Measurements from ENCODE around the gene AP1B1.
A peak's percentile ranks its signal among the peaks of the same experiment; 100 is the strongest.
"Not testable (repeated sequence)": the region's sequence is repeated elsewhere in the genome, so short reads cannot be mapped to it uniquely, and the experiment has no call there.

The AP1B1 gene

GRCh38 chr22:29387921-29388758, at the start of gene AP1B1:
Gene AP1B1, minus strand, starts transcription at chr22:29388570. Its CDS starts 21,327 bp downstream, at chr22:29367243.
- DNase-seq (ENCODE audit: low read depth): peak; percentile 86

DNA sequence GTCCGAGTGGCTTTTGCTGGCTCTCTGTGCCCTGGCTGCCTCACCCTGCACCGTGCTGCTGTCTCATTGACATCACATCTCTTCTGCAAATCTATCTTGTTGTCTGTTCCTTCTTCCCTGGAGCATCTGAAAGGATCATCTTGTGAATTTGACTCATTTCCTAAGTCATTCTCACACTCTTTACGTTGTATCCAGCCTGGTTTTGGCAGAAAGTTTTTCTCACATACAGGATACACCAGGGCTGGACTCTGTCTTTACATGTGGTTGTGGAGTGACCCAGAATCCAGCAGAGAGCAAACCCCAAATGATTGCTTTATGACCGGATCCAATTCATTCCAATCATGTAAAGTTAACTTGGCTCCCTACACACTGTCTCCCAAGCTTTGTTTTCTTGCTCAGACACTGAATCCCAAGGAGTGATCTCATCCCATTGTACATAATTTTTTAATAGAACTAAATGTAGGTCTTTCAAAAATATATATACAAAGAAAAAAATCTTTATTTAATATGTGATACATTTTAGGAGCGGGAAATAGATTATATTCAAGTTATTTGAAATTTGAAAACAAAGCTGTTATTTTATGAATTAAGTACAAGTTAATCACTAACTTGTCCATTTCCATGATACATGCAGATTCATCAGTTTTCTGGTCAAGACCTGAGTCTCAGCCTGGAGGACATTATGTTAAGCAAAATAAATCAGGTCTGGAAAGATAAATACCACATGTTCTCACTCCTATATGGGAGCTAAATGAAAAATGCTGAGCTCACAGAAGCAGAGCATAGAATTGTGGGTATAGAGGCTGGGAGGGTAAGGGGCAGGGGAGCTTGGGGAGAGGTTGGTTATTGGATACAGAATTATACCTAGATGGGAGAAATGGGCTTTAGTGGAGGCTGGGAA, 47.1 kb upstream of the AP1B1 start:
- no peak for DNase-seq (ENCODE audit: low read depth)

DNA sequence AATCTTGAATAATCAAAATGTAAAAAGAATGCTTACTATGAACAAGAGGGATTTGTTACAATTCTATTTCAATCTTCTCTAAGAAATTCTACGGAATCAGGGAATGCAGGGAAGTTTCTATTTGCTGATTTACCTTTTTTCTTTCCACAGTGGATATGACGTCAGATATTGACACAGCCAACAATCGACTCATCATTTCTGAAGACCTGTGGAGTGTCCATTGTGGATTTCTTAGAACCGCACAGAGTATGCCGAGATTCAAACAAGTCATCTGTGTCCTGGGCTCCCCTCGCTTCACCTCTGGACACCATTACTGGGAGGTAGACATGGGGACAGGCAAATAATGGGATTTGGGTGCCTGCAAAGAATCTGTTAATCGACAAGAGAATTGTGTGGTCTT, 45.9 kb upstream of the AP1B1 start:
- no peak for DNase-seq (ENCODE audit: low read depth)

DNA sequence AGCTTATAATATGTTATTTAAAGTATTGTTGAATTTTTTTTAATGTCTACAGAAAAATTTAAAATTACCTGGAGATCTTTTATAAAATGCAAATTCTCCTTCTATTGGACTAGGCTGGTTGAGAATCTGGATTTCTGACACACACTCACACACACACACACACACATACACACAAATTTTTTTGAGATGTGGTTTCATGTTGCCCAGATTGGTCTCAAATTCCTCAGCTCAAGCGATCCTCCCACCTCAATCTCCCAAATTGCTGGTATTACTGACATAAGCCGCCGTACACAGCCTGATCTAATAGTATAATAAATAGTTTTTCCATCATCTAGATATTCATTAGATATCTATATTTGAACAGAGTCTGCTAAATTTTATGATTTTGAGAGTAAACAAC, 45.5 kb upstream of the AP1B1 start:
- DNase-seq (ENCODE audit: low read depth): no peak

- DNase-seq (ENCODE audit: low read depth): no peak
These were observed 43.6 kb upstream of the AP1B1 start for GRCh38 chr22:29431986-29432385.

DNA sequence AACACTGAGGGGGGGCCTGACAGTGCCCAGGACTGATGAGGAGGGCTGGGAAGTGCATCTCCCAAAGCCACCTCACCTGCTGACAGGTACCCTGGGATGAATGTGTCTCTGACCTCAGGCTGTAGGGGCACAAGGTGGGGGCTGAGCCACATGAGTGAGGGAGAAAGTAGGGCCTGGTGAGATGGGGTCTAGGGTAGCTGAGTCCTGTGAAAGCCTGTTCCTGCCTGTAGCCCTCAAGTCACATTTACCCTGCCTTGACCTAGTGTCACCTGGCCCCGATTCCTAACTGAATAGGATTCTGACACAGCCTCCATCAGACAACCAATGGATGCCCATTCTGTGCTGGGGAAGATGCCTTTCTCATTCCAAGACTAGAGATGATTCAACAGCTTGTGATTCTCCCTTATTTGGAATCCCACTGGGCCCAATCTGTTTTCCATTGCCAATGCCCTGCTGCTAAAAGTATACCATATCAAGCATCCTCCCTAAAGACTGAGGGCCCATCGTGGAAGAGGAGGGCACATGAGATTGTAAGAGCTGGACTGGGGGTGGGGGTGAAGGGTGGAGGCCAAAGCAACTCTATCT, 38.9 kb upstream of the AP1B1 start:
- no peak for DNase-seq (ENCODE audit: low read depth)

GRCh38 chr22:29426476-29426875, 38.1 kb upstream of the AP1B1 start:
- no peak for DNase-seq (ENCODE audit: low read depth)

- DNase-seq (ENCODE audit: low read depth): not testable (repeated sequence)
These were observed 30.3 kb upstream of the AP1B1 start for GRCh38 chr22:29418704-29419103.

- DNase-seq (ENCODE audit: low read depth): peak; percentile 4
These were observed 26.7 kb upstream of the AP1B1 start for GRCh38 chr22:29414951-29415591.

- not testable (repeated sequence) for DNase-seq (ENCODE audit: low read depth)
These were observed 24.4 kb upstream of the AP1B1 start for GRCh38 chr22:29412772-29413171.

GRCh38 chr22:29411569-29412211, 23.3 kb upstream of the AP1B1 start:
- DNase-seq (ENCODE audit: low read depth): not testable (repeated sequence)

- DNase-seq (ENCODE audit: low read depth): no peak
These were observed 20.6 kb upstream of the AP1B1 start for GRCh38 chr22:29408940-29409339.

GRCh38 chr22:29401538-29401937, 13.2 kb upstream of the AP1B1 start:
- DNase-seq (ENCODE audit: low read depth): not testable (repeated sequence)

- no peak for DNase-seq (ENCODE audit: low read depth)
These were observed 12.2 kb upstream of the AP1B1 start for GRCh38 chr22:29400576-29400975.

DNA sequence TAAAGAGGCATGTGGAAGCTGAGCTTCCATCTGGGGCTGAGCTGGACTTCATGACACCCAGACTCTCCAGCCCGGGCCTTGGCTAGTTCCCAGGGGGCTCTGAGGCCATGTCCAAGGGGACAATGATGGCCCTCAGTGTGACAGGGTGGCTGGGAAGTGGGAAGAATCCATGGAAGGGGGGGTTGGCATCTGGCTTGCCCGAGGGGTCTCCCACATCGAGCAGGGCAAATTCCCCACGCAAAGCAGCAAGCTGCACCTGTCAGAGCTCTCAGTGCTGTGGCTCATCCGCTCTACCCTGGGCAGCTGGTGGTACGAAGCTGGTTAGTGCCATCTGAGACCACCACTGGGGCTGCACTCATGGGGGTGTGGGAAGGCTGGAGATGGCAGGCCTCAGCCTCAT, 9.4 kb upstream of the AP1B1 start:
- no peak for DNase-seq (ENCODE audit: low read depth)

- no peak for DNase-seq (ENCODE audit: low read depth)
These were observed 7.8 kb upstream of the AP1B1 start for GRCh38 chr22:29396126-29396525.

GRCh38 chr22:29394931-29395581, 6.7 kb upstream of the AP1B1 start:
- DNase-seq (ENCODE audit: low read depth): peak; percentile 74

- DNase-seq (ENCODE audit: low read depth): no peak
These were observed 4.7 kb upstream of the AP1B1 start for GRCh38 chr22:29393019-29393608.

GRCh38 chr22:29391546-29391945, 3.2 kb upstream of the AP1B1 start:
- DNase-seq (ENCODE audit: low read depth): no peak

DNA sequence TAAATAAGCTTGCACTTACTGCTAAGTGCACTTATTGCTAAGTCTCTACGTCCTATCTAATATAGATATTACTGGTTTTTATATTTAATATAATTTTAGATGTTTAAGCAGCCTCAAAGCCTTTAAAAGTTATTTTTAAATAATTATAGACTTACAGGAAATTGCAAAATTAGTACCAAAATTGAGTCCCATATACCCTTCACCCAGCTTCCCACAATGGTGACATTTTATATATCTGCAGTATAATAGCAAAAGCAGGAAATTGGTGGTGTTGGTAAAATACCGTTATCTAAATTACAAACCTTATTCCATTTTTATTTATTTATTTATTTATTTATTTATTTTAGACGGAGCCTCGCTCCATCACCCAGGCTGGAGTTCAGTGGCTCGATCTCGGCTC, 1.9 kb upstream of the AP1B1 start:
- no peak for DNase-seq (ENCODE audit: low read depth)

DNA sequence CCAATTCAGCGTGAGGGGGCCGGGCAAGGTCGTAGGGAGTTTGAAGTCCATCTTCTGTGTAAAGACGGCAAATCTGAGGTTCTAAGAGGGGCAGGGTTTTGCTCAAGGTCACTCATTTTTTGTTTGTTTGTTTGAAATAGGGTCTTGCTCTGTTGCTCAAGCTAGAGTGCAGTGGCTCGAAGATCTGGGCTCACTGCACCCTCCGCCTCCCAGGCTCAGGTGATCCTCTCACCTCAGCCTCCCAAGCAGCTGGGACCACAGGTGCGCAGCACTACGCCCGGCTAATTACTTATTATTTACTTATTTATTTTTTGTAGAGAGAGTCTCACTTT, 355 bp upstream of the AP1B1 start:
- DNase-seq (ENCODE audit: low read depth): no peak
